HepG2 (cell line): ENCODE results near the gene ZNF341. TPM values are rescaled to one million over a fixed set of nuclear protein-coding genes. Genes with fewer than 3 reads are reported as not detected.

Source experiments
- BORCS8-MEF2B ChIP-seq: sonication (generic); formaldehyde crosslinking; IDR thresholded peaks from 2 replicates; pipeline ENCODE4 v1.8.0; 2022; ENCODE audit warnings: mild to moderate bottlenecking, missing genetic modification reagents
- BRD4 ChIP-seq: sonication (generic); formaldehyde crosslinking; IDR thresholded peaks from 2 replicates; pipeline ENCODE4 v1.4.0; 2020; ENCODE audit warnings: missing genetic modification reagents
- ETV5 ChIP-seq: IDR thresholded peaks from 2 replicates; pipeline ENCODE4 v1.6.1; 2018; ENCODE audit warnings: missing biosample characterization, missing genetic modification reagents, inconsistent platforms, borderline replicate concordance
- FOXK1 ChIP-seq: sonication (generic); formaldehyde crosslinking; IDR thresholded peaks from 2 replicates; pipeline ENCODE4 v1.4.0; 2020; ENCODE audit warnings: low read depth, missing genetic modification reagents, borderline replicate concordance
- HCFC1 ChIP-seq: fragments of 150-350 bp; IDR thresholded peaks from 2 replicates; pipeline ENCODE4 v1.6.1; 2014; ENCODE audit warnings: low read depth, low read length
- KAT7 ChIP-seq: IDR thresholded peaks from 2 replicates; pipeline ENCODE4 v1.6.1; 2018; ENCODE audit warnings: borderline replicate concordance, missing compliant biosample characterization
- MED1 ChIP-seq: sonication (generic); formaldehyde crosslinking; IDR thresholded peaks from 2 replicates; pipeline ENCODE4 v1.4.0; 2020; ENCODE audit warnings: missing genetic modification reagents
- MLXIP ChIP-seq: sonication (generic); formaldehyde crosslinking; IDR thresholded peaks from 2 replicates; pipeline ENCODE4 v1.9.0; 2021; ENCODE audit warnings: missing genetic modification reagents, borderline replicate concordance
- NFE2L2 ChIP-seq: fragments of 150-350 bp; IDR thresholded peaks from 2 replicates; pipeline ENCODE4 v1.6.1; 2014; ENCODE audit warnings: low read length
- PITX1 ChIP-seq: sonication (generic); formaldehyde crosslinking; IDR thresholded peaks from 2 replicates; pipeline ENCODE4 v1.5.1; 2020; ENCODE audit warnings: mild to moderate bottlenecking, missing genetic modification reagents
- SP2 ChIP-seq: sonication (generic); formaldehyde crosslinking; IDR thresholded peaks from 2 replicates; pipeline ENCODE4 v1.5.1; 2020; ENCODE audit warnings: mild to moderate bottlenecking, missing genetic modification reagents
- ZBTB4 ChIP-seq: sonication (generic); formaldehyde crosslinking; IDR thresholded peaks from 2 replicates; pipeline ENCODE4 v1.4.0; 2020; ENCODE audit warnings: missing genetic modification reagents, mild to moderate bottlenecking, borderline replicate concordance
- ZMAT3 ChIP-seq: sonication (generic); formaldehyde crosslinking; conservative IDR thresholded peaks from 2 replicates; pipeline ENCODE4 v1.7.0; 2021; ENCODE audit warnings: missing genetic modification reagents
- ZMAT5 ChIP-seq: sonication (generic); formaldehyde crosslinking; IDR thresholded peaks from 2 replicates; pipeline ENCODE4 v1.5.0; 2020; ENCODE audit warnings: mild to moderate bottlenecking, low read depth, missing genetic modification reagents, borderline replicate concordance
- ZNF224 ChIP-seq: sonication (generic); formaldehyde crosslinking; IDR thresholded peaks from 2 replicates; pipeline ENCODE4 v1.5.0; 2020; ENCODE audit warnings: mild to moderate bottlenecking, missing genetic modification reagents
- ZNF256 ChIP-seq: sonication (generic); formaldehyde crosslinking; conservative IDR thresholded peaks from 2 replicates; pipeline ENCODE4 v1.4.0; 2020; ENCODE audit warnings: missing genetic modification reagents
- ZNF280D ChIP-seq: sonication (generic); formaldehyde crosslinking; IDR thresholded peaks from 2 replicates; pipeline ENCODE4 v1.5.1; 2020; ENCODE audit warnings: mild to moderate bottlenecking, missing genetic modification reagents
- ZNF639 ChIP-seq: conservative IDR thresholded peaks from 2 replicates; pipeline ENCODE4 v1.6.1; 2018; ENCODE audit warnings: missing genetic modification reagents
- polyA plus RNA-seq, 8 experiments: library from polyadenylated mRNA; depleted of rRNA in 3 of 8; stranded (reverse) in 7 of 8; unstranded in 1 of 8; fragments of >200 nt; fragmentation: Illumina TruSeq in 4 of 8; extraction: Trizol in 4 of 8; gene quantifications; 2 replicates each; pipeline versions ENCODE4 v1.2.1 to v1.2.3, GENCODE V29; 2011 to 2016; ENCODE audit warnings: low read depth in 4 of 8, missing spikeins in 1 of 8, mixed read lengths in 1 of 8; ENCODE audit not compliant: insufficient read depth in 1 of 8
- total RNA-seq, 5 experiments: library from RNA; depleted of rRNA; stranded (reverse); fragments of >200 nt; fragmentation: Illumina TruSeq; extraction: Trizol; gene quantifications; 2 replicates each; pipeline ENCODE4 v1.2.3, GENCODE V29; 2016; ENCODE audit warnings: low read depth in 1 of 5

The ZNF341 gene
- total and polyA plus RNA-seq, 2 of the 13 experiments (the other 11 are each of a cell fraction or from before 2014, with no cell fraction given), result 1.1 to 2.2 TPM

GRCh38 chr20:33685328-33686099, 46.3 kb upstream of the ZNF341 start (continued):
- no peak for TF ChIP-seq ZMAT5
- no peak for TF ChIP-seq ZNF639 (CRISPR knock-in tag)
- TF ChIP-seq ETV5, result peak; percentile 48; the same call in 1 of the 2 replicates
- TF ChIP-seq NFE2L2, result no peak
- TF ChIP-seq FOXK1 (CRISPR knock-in tag), result no peak
- TF ChIP-seq SP2, result no peak
- TF ChIP-seq MED1 (CRISPR knock-in tag), result peak; percentile 57
- TF ChIP-seq ZBTB4, result peak; percentile 23; the same call in 1 of the 2 replicates
- no peak; the same call in none of the 2 replicates for TF ChIP-seq BORCS8-MEF2B (CRISPR knock-in tag)
- TF ChIP-seq ZNF224, result no peak; the same call in 1 of the 2 replicates
- no peak for TF ChIP-seq HCFC1
- TF ChIP-seq MLXIP (CRISPR knock-in tag), result no peak
- TF ChIP-seq KAT7 (CRISPR knock-in tag), result no peak
- TF ChIP-seq PITX1, result no peak
- peak; percentile 84; the same call in 1 of the 2 replicates for TF ChIP-seq ZNF280D (CRISPR knock-in tag)
- peak; percentile 20; the same call in 1 of the 2 replicates for TF ChIP-seq BRD4
- TF ChIP-seq ZNF256 (CRISPR knock-in tag), result peak; percentile 90
- TF ChIP-seq ZMAT3 (CRISPR knock-in tag), result peak; percentile 77; the same call in 1 of the 2 replicates
